Fibroblast of villous mesenchyme (primary cell): ENCODE data around the gene MMP23B. TPM values are rescaled to one million over a fixed set of nuclear protein-coding genes. Genes with fewer than 3 reads are reported as not detected.

ENCODE experiments used
- DNase-seq: peaks from one replicate; pipeline ENCODE4 v3.0.0-alpha.2; 2010; ENCODE audit warnings: low read depth
- H3K4me3 ChIP-seq: 2 replicates; pipeline ENCODE4 v1.5.1; 2011; ENCODE audit warnings: low read depth, mild to moderate bottlenecking, low read length
- CTCF ChIP-seq: IDR thresholded peaks from 2 replicates; pipeline ENCODE4 v1.5.1; 2012; ENCODE audit warnings: low read depth, mild to moderate bottlenecking, low read length; ENCODE audit not compliant: insufficient read depth
- total RNA-seq: library from RNA; depleted of rRNA; stranded (reverse); fragments of >200 nt; gene quantifications from 2 replicates; pipeline ENCODE4 v1.2.3, GENCODE V29; 2012

MMP23B gene
- total RNA-seq, 1 donor, result 6.5 TPM

- DNase-seq, result peak; percentile 77
- no peak for TF ChIP-seq CTCF
- H3K4me3 ChIP-seq, result no peak overlapping the region
Measured at GRCh38 chr1:1622010-1622787, 9.8 kb upstream of the MMP23B start.

GRCh38 chr1:1622788-1623094, 9.2 kb upstream of the MMP23B start:
- no peak overlapping the region for H3K4me3 ChIP-seq
- no peak for DNase-seq
- no peak for TF ChIP-seq CTCF

- no peak overlapping the region for H3K4me3 ChIP-seq
- no peak for DNase-seq
- TF ChIP-seq CTCF, result no peak
Measured at GRCh38 chr1:1623181-1623630, 8.8 kb upstream of the MMP23B start.

- DNase-seq, result no peak
- no peak for TF ChIP-seq CTCF
- H3K4me3 ChIP-seq, result no peak overlapping the region
Measured at GRCh38 chr1:1623631-1624442, 8.1 kb upstream of the MMP23B start.

- DNase-seq, result no peak
- H3K4me3 ChIP-seq, result no peak overlapping the region
- no peak for TF ChIP-seq CTCF
Measured at GRCh38 chr1:1624443-1625403, 7.2 kb upstream of the MMP23B start.

GRCh38 chr1:1625404-1625775, 6.6 kb upstream of the MMP23B start:
- TF ChIP-seq CTCF, result no peak
- H3K4me3 ChIP-seq, result no peak overlapping the region
- no peak for DNase-seq
